Subcutaneous adipose tissue (tissue), 4 donors: ENCODE measurements around the gene SEPHS2. TPM values are rescaled to one million over a fixed set of nuclear protein-coding genes. Genes with fewer than 3 reads are reported as not detected.

ENCODE experiments used
- total RNA-seq, 4 donors: library from RNA; depleted of rRNA; stranded (reverse); fragments of >200 nt; gene quantifications; one replicate each; pipeline ENCODE4 v1.1.0, GENCODE V29; 2016
- TF ChIP-seq, protein P1 (sequence below): fragments of 450-650 bp; IDR thresholded peaks from one replicate; pipeline ENCODE4 v1.5.1; 2016; ENCODE audit warnings: low read depth, mild to moderate bottlenecking, control low read depth, antibody characterized with exemption, moderate library complexity

Gene SEPHS2, protein sequence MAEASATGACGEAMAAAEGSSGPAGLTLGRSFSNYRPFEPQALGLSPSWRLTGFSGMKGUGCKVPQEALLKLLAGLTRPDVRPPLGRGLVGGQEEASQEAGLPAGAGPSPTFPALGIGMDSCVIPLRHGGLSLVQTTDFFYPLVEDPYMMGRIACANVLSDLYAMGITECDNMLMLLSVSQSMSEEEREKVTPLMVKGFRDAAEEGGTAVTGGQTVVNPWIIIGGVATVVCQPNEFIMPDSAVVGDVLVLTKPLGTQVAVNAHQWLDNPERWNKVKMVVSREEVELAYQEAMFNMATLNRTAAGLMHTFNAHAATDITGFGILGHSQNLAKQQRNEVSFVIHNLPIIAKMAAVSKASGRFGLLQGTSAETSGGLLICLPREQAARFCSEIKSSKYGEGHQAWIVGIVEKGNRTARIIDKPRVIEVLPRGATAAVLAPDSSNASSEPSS
- 10 to 100 TPM; 27.7 to 42.3 (median 29.4) TPM for total RNA-seq

DNA sequence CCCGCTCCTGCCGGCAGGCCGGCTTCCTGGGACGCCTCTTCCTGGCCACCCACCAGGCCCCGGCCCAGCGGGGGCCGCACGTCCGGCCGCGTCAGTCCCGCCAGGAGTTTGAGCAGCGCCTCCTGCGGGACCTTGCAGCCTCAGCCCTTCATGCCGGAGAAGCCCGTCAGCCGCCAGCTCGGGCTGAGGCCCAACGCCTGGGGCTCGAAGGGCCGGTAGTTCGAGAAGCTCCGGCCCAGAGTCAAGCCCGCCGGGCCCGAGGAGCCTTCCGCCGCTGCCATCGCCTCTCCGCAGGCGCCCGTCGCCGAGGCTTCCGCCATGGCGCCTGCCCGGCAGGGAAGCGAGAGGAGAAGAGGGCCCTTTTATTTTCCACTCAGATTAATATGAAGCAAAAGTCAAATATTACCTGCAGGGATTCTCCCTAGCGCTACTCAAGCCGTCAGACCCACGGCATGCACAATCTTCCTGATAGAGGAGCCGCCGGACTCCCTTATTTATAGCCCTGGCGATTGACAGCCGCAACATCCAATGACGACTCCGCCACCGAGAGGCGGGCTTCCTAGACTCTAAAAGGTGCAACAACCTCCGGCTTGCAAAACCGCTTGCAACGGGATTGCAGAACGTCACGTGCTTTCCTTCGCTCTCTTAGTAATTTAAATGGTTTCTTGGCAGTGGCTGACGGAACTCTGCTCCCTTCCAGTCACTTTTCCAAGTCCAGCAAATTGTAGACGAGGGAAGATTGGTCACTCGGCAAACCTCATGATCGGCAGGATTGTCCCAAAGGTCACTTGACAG lies at the start of gene SEPHS2:
TSS of gene SEPHS2 (minus strand) at position 467 of the 795 bp plus-strand sequence. CDS start at position 320, 147 bp downstream.
- TF ChIP-seq, protein P1, sequence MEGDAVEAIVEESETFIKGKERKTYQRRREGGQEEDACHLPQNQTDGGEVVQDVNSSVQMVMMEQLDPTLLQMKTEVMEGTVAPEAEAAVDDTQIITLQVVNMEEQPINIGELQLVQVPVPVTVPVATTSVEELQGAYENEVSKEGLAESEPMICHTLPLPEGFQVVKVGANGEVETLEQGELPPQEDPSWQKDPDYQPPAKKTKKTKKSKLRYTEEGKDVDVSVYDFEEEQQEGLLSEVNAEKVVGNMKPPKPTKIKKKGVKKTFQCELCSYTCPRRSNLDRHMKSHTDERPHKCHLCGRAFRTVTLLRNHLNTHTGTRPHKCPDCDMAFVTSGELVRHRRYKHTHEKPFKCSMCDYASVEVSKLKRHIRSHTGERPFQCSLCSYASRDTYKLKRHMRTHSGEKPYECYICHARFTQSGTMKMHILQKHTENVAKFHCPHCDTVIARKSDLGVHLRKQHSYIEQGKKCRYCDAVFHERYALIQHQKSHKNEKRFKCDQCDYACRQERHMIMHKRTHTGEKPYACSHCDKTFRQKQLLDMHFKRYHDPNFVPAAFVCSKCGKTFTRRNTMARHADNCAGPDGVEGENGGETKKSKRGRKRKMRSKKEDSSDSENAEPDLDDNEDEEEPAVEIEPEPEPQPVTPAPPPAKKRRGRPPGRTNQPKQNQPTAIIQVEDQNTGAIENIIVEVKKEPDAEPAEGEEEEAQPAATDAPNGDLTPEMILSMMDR = no peak

DNA sequence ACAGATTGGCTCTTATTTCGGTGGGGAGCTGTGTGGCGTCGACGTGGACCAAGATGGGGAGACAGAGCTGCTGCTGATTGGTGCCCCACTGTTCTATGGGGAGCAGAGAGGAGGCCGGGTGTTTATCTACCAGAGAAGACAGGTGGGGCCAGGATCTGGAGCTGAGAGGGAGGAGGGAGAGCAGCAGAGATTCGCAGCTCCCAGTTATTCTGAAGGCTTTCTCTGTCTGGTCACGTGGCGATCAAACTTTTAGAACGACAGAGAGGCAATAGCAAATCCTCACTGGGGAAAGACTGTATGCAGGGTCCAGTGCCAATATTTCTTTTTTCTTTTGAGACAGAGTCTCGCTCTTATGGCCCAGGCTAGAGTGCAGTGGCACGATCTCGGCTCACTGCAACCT lies 49.0 kb upstream of the SEPHS2 start:
- TF ChIP-seq, protein P1 = no peak

DNA sequence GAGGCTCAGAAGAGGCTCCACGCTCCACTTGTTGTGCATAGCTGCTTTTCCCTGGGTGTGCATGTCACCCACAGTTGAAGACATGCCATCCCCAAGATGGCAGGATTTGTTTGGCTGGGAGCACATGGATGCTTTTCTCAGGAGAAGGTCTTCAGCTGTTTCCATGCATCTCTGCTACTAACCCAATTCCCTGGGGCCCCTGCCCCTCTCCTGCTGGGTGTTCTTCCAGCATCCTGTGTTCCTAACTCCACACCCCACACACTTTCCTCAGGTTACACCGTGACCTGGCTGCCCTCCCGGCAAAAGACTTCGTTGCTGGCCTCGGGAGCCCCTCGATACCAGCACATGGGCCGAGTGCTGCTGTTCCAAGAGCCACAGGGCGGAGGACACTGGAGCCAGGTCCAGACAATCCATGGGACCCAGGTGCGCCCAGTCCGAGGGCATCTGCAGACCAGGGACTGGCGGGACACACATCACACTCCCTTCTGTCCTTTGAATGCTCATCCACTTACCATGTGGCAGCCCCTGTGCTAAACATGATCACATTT lies 48.3 kb upstream of the SEPHS2 start:
- TF ChIP-seq, protein P1 = no peak

DNA sequence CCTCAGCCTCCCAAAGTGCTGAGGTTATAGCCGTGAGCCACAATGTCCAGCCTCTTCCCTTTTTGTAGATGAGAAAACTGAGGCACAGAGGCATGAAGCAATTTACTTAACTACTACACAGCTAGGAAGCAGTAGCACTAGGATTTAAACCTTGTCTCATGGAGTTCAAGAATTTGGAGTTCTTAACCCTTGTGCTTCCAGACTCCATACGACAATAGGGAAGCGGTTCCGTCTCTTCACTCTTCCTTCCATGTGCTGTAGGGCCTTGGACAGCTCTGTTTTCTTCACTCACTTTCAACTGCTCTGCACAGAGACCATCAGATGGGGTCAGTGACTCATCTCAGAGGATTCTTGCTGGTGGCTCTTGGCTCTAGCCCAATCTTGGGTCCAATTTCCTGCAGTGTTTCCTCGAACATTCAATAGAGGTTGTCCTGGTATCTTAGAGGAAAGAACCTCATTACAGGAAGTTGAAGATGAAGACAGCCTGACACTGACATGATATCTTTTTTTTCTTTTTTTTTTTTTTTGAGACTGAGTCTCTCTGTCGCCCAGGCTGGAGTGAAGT lies 46.2 kb upstream of the SEPHS2 start:
- TF ChIP-seq, protein P1 = no peak

DNA sequence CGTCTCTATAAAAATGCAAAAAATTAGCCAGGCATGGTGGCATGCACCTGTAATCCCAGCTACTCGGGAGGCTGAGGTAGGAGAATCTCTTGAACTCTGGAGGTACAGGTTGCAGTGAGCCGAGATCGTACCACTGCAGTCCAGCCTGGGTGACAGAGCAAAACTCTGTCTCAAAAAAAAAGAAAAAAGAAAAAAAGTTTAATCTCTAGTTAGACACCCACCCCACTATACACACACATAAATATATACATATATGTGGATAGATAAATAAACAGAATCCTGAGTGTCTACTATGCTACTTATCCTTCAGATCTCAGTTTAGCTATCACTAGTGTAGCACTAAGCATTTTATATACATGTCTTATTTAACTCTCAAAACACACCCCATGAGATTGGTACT lies 45.6 kb upstream of the SEPHS2 start:
- TF ChIP-seq, protein P1 = no peak

DNA sequence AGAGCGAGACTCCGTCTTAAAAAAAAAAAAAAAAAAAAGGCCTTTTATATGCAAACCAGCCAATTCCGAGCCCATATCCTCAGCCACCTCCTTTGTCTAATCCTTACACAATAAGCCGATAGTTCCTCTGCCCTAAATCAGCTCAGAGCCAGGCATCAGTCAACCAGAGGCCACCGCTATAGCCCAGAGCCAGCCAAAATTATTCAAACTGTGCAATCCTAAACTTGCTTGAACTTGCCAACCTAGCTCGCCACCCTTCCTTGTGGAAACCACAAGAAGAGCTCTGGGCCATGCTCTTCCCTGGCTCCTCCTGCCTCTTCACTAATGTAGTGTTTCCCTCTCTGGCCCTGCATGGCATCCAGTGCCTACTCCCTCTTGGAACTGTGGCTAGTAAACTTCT lies 44.5 kb upstream of the SEPHS2 start:
- TF ChIP-seq, protein P1 = no peak
